Skeletal muscle cell (primary cell): ENCODE results near the gene IL17RB.
A peak's percentile ranks its signal among the peaks of the same experiment; 100 is the strongest.

Source experiments
- DNase-seq: peaks from one replicate; pipeline ENCODE4 v3.0.0-alpha.2; 2010; ENCODE audit warnings: low read depth
- H3K4me3 ChIP-seq: 2 replicates; pipeline ENCODE4 v1.5.1; 2011; ENCODE audit warnings: low read depth, mild to moderate bottlenecking, control low read depth, low read length, moderate library complexity

IL17RB gene

GRCh38 chr3:53811143-53811927 is 35.0 kb upstream of the IL17RB start:
- no peak overlapping the region for H3K4me3 ChIP-seq
- DNase-seq = no peak

GRCh38 chr3:53812434-53812833 is 33.9 kb upstream of the IL17RB start:
- no peak for DNase-seq
- no peak overlapping the region for H3K4me3 ChIP-seq

GRCh38 chr3:53813229-53813628 is 33.1 kb upstream of the IL17RB start:
- no peak overlapping the region for H3K4me3 ChIP-seq
- DNase-seq = no peak

- no peak overlapping the region for H3K4me3 ChIP-seq
- no peak for DNase-seq
These were observed 32.5 kb upstream of the IL17RB start for GRCh38 chr3:53813876-53814275.

- no peak for DNase-seq
- no peak overlapping the region for H3K4me3 ChIP-seq
These were observed 31.3 kb upstream of the IL17RB start for GRCh38 chr3:53815067-53815466.

GRCh38 chr3:53815651-53816050 is 30.7 kb upstream of the IL17RB start:
- no peak overlapping the region for H3K4me3 ChIP-seq
- no peak for DNase-seq

GRCh38 chr3:53816425-53816824 is 29.9 kb upstream of the IL17RB start:
- H3K4me3 ChIP-seq = no peak overlapping the region
- DNase-seq = no peak

GRCh38 chr3:53817211-53817610 is 29.2 kb upstream of the IL17RB start:
- DNase-seq = no peak

GRCh38 chr3:53817809-53818208 is 28.6 kb upstream of the IL17RB start:
- DNase-seq = no peak
- no peak overlapping the region for H3K4me3 ChIP-seq

More at GRCh38 chr3:53817211-53817610, 29.2 kb upstream of the IL17RB start:
- H3K4me3 ChIP-seq = no peak overlapping the region

- H3K4me3 ChIP-seq = no peak overlapping the region
- no peak for DNase-seq
These were observed 27.9 kb upstream of the IL17RB start for GRCh38 chr3:53818221-53819162.

- H3K4me3 ChIP-seq = no peak overlapping the region
- DNase-seq = no peak
These were observed 27.1 kb upstream of the IL17RB start for GRCh38 chr3:53819163-53819868.

- DNase-seq = no peak
- H3K4me3 ChIP-seq = no peak overlapping the region
These were observed 26.3 kb upstream of the IL17RB start for GRCh38 chr3:53820084-53820483.

- H3K4me3 ChIP-seq = no peak overlapping the region
- no peak for DNase-seq
These were observed 25.4 kb upstream of the IL17RB start for GRCh38 chr3:53820756-53821580.

- DNase-seq = peak; percentile 43
These were observed 24.7 kb upstream of the IL17RB start for GRCh38 chr3:53821631-53822121.

GRCh38 chr3:53822331-53822741 is 24.0 kb upstream of the IL17RB start:
- DNase-seq = no peak
- no peak overlapping the region for H3K4me3 ChIP-seq

More at GRCh38 chr3:53821631-53822121, 24.7 kb upstream of the IL17RB start:
- no peak overlapping the region for H3K4me3 ChIP-seq

GRCh38 chr3:53823026-53823955 is 23.1 kb upstream of the IL17RB start:
- H3K4me3 ChIP-seq = no peak overlapping the region
- DNase-seq = no peak

- H3K4me3 ChIP-seq = no peak overlapping the region
- DNase-seq = no peak
These were observed 22.3 kb upstream of the IL17RB start for GRCh38 chr3:53823956-53824657.
